Measurements from ENCODE around the gene SMCO2.

The SMCO2 gene

DNA sequence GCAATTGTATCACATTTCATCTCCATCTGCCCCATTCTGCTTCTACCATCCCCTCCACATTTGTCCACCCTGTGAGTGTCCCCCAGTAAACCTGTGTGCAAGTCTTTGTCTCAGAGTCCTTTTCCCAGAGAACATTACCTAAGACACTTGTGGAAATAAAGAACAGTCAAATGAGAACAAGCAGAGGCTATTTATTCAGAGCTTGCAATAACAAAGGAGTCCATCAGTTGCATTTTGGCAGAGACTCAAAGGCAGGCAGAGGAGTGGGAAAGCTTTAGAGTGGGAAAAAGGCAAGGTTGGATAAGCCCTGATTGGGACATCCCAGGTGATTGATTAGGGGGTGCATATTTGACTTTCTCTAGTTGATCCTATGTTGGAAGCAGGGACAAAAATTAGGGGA, 59.2 kb downstream of the SMCO2 start:
- DNase-seq (ENCODE audit: extremely low read depth, low read depth) = no peak
- TF ChIP-seq, protein P1, sequence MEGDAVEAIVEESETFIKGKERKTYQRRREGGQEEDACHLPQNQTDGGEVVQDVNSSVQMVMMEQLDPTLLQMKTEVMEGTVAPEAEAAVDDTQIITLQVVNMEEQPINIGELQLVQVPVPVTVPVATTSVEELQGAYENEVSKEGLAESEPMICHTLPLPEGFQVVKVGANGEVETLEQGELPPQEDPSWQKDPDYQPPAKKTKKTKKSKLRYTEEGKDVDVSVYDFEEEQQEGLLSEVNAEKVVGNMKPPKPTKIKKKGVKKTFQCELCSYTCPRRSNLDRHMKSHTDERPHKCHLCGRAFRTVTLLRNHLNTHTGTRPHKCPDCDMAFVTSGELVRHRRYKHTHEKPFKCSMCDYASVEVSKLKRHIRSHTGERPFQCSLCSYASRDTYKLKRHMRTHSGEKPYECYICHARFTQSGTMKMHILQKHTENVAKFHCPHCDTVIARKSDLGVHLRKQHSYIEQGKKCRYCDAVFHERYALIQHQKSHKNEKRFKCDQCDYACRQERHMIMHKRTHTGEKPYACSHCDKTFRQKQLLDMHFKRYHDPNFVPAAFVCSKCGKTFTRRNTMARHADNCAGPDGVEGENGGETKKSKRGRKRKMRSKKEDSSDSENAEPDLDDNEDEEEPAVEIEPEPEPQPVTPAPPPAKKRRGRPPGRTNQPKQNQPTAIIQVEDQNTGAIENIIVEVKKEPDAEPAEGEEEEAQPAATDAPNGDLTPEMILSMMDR (IDR thresholded peaks at IDR 0.05; ENCODE audit: low read depth, low read length) = no peak

- DNase-seq (ENCODE audit: extremely low read depth, low read depth) = no peak
- TF ChIP-seq, protein P1 (IDR thresholded peaks at IDR 0.05; ENCODE audit: low read depth, low read length) = no peak
Observed at GRCh38 chr12:27506645-27507189, 60.2 kb downstream of the SMCO2 start.

DNA sequence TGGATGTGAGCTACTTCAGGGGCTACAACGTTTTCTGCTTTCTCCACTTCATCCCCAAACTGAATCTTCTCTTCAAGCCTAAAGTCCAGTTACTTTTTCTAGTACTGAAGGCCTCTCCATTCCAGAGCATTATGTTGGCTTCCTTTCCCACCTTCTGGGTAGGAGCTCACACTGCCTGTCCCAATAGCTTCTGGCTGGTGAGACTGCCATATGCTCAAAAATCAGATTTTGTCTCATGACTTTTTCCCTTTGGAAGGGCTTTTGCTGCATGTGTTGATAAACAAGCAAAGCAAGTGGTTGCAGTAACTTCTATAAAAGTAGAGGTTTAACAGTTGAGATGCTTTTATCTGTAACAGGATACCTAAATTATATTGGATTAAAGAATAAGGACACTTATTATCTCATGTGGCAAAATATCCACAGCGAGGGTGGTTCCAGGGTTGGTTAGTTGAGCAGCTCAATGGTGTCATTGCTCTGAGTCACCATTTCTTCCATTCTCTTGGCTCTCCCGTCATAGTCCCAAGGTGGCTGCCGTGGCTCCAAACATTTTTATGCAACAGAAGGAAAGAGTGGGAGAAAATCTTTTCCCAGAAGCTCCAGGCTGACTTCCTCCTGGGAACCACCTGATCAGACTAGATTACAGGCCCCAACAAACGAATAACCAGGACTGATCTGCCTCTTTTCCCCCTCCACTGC, 62.3 kb downstream of the SMCO2 start:
- DNase-seq (ENCODE audit: extremely low read depth, low read depth) = no peak
- TF ChIP-seq, protein P1 (IDR thresholded peaks at IDR 0.05; ENCODE audit: low read depth, low read length) = no peak

DNA sequence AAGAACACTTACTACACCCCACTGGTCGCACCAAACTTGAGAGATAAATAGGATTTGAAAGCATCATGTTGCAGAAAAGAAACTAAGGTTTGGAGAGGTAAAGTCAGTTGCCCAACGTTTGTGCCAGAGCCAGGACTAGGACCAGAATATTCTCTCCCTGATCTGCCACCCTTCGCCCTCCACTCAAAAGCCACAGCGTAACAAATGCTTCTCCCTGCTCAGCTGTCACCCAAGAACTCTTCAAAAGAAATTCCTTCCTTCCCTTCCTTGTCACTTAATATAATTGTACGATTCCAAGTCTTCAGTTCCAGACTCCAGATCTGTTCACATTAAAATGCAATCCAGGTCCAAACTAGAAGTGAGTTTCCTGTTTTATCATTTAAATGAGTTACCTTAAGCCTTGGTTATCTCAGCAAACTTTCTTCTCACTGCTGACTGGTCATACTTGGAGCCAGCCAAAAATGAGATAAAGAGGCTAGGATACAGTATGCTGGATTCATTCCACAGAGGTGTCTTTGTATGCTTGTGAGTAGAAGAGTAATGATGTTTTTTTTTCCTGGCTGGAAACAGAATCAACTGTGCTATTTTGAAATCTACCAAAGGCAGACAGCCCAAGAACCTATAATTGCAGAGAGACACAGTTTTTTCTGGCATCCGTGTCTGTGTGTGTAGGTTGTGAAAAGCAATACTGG, 64.6 kb downstream of the SMCO2 start:
- TF ChIP-seq, protein P1 (IDR thresholded peaks at IDR 0.05; ENCODE audit: low read depth, low read length) = no peak
- DNase-seq (ENCODE audit: extremely low read depth, low read depth) = no peak

DNA sequence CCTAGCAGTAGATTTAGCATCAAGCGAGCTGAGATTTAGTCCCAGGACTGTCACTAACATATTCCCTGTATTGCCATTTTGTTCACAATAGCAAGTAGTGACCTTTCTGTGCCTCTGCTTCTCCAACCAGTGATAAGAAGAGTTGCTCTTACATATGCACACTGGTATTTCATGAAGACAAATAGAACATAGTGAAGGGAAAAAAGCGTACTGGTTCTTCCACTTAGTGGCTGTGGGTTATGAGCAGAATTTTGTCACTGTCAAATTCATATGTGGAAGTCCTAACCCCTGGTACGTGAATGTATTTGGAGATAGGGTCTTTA, 65.1 kb downstream of the SMCO2 start:
- TF ChIP-seq, protein P1 (IDR thresholded peaks at IDR 0.05; ENCODE audit: low read depth, low read length) = no peak
- DNase-seq (ENCODE audit: extremely low read depth, low read depth) = no peak

GRCh38 chr12:27513155-27513824, 66.8 kb downstream of the SMCO2 start:
- DNase-seq (ENCODE audit: extremely low read depth, low read depth) = no peak
- TF ChIP-seq, protein P1 (IDR thresholded peaks at IDR 0.05; ENCODE audit: low read depth, low read length) = no peak

- TF ChIP-seq, protein P1 (IDR thresholded peaks at IDR 0.05; ENCODE audit: low read depth, low read length) = no peak
- no peak for DNase-seq (ENCODE audit: extremely low read depth, low read depth)
Observed at GRCh38 chr12:27515671-27516070, 69.1 kb downstream of the SMCO2 start.
